ENCODE measurements around the gene IL36G. TPM values are rescaled to one million over a fixed set of nuclear protein-coding genes. Genes with fewer than 3 reads are reported as not detected.

The IL36G gene
- total and polyA plus RNA-seq, 10 donors, result 0.09 TPM; not detected in 9

- Histone ChIP-seq H3K27me3 (replicated peaks in 1 of 7) (peaks cover 0 to 17% (median 0%) of the 10 kb centered on the region in 7 donors), H3K4me3 (no peak overlapping the region), H3K4me1 (no peaks in the 10 kb centered on the region), H3K27ac (no peak overlapping the region), H3K36me3 (no peaks in the 10 kb centered on the region), H3K9me3 (no peaks in the 10 kb centered on the region)
- 33 to 82% (median 59%) methylated on average over 2 of the region's 2 CpGs for WGBS, 5 donors
- intact Hi-C loops (cut with DNase I; ENCODE audit: low total_unique reads), result no loop called here
- TF ChIP-seq POLR2AphosphoS5 (IDR thresholded peaks at IDR 0.05) (no peak), CTCF (IDR thresholded peaks at IDR 0.05 in 8 of 11, conservative IDR thresholded peaks at IDR 0.05 in 3 of 11) (no peak), POLR2A (IDR thresholded peaks at IDR 0.05) (no peak)
- no peak for DNase-seq
Observed at GRCh38 chr2:112973156-112973555, 4.7 kb upstream of the IL36G start.

- WGBS, 5 donors, result 89 to 100% (median 100%) methylated on average over 1 of the region's 1 CpG
- intact Hi-C loops (cut with DNase I; ENCODE audit: low total_unique reads), result no loop called here
- H3K4me3 ChIP-seq, result no peak overlapping the region
Observed at GRCh38 chr2:112979731-112980130, 1.9 kb downstream of the IL36G start.

GRCh38 chr2:112980537-112980936 is 2.7 kb downstream of the IL36G start:
- peaks cover 0 to 18% (median 0%) of the 10 kb centered on the region in 7 donors for H3K27me3 ChIP-seq (replicated peaks in 1 of 7)
- H3K4me1 ChIP-seq, result no peaks in the 10 kb centered on the region
- H3K36me3 ChIP-seq, result no peaks in the 10 kb centered on the region
- no peak for DNase-seq
- no peak overlapping the region for H3K4me3 ChIP-seq
- WGBS, 5 donors, result 12 to 25% (median 16%) methylated on average over 1 of the region's 1 CpG
- TF ChIP-seq POLR2A (IDR thresholded peaks at IDR 0.05) (no peak), CTCF (IDR thresholded peaks at IDR 0.05 in 8 of 11, conservative IDR thresholded peaks at IDR 0.05 in 3 of 11) (no peak), POLR2AphosphoS5 (IDR thresholded peaks at IDR 0.05) (no peak)
- H3K27ac ChIP-seq, result no peak overlapping the region
- intact Hi-C loops (cut with DNase I; ENCODE audit: low total_unique reads), result no loop called here
- no peaks in the 10 kb centered on the region for H3K9me3 ChIP-seq

More at GRCh38 chr2:112979731-112980130, 1.9 kb downstream of the IL36G start:
- H3K36me3 ChIP-seq, result no peaks in the 10 kb centered on the region
- H3K4me1 ChIP-seq, result no peaks in the 10 kb centered on the region
- no peaks in the 10 kb centered on the region for H3K9me3 ChIP-seq
- H3K27ac ChIP-seq, result no peak overlapping the region
- H3K27me3 ChIP-seq (replicated peaks in 1 of 7), result peaks cover 0 to 18% (median 0%) of the 10 kb centered on the region in 7 donors
- no peak for TF ChIP-seq CTCF (IDR thresholded peaks at IDR 0.05 in 8 of 11, conservative IDR thresholded peaks at IDR 0.05 in 3 of 11)
- TF ChIP-seq POLR2A (IDR thresholded peaks at IDR 0.05), result no peak
- TF ChIP-seq POLR2AphosphoS5 (IDR thresholded peaks at IDR 0.05), result no peak
- no peak for DNase-seq

GRCh38 chr2:112985090-112985489 is 7.3 kb downstream of the IL36G start:
- Histone ChIP-seq H3K4me1 (no peaks in the 10 kb centered on the region), H3K4me3 (no peak overlapping the region), H3K9me3 (peaks cover 0 to 22% (median 13%) of the 10 kb centered on the region in 8 donors), H3K27me3 (replicated peaks in 1 of 7) (no peaks in the 10 kb centered on the region), H3K36me3 (no peaks in the 10 kb centered on the region), H3K27ac (no peak overlapping the region)
- no peak for TF ChIP-seq POLR2A (IDR thresholded peaks at IDR 0.05)
- TF ChIP-seq CTCF (IDR thresholded peaks at IDR 0.05 in 8 of 11, conservative IDR thresholded peaks at IDR 0.05 in 3 of 11), result no peak
- TF ChIP-seq POLR2AphosphoS5 (IDR thresholded peaks at IDR 0.05), result no peak
- 73 to 82% (median 77%) methylated on average over 5 of the region's 5 CpGs for WGBS, 5 donors
- intact Hi-C loops (cut with DNase I; ENCODE audit: low total_unique reads), result no loop called here
- DNase-seq, result no peak

All from spleen (tissue), 11 donors.